Upper lobe of left lung (tissue), 6 donors: ENCODE measurements around the gene IGSF8. TPM values are rescaled to one million over a fixed set of nuclear protein-coding genes. Genes with fewer than 3 reads are reported as not detected.

Experiments
- ATAC-seq, 2 donors: fragments of 200-7000 bp; cut with Tn5 transposase; one replicate each; pipeline ENCODE4 v1.9.1; 2022; ENCODE audit warnings: mild to moderate bottlenecking in 2 of 2, moderate library complexity in 2 of 2; ENCODE audit not compliant: low FRiP score in 2 of 2
- DNase-seq, 2 donors: peaks; one replicate each; pipeline ENCODE4 v3.0.0-alpha.2; 2019 to 2020
- H3K27ac ChIP-seq, 4 donors: fragments of 200-600 bp; sonication (generic); one replicate each; pipeline ENCODE4 v1.5.1; 2016 to 2019
- H3K27me3 ChIP-seq, 4 donors: fragments of 200-600 bp; sonication (generic); one replicate each; pipeline ENCODE4 v1.5.1; 2017 to 2019
- H3K36me3 ChIP-seq, 4 donors: fragments of 200-600 bp; sonication (generic); one replicate each; pipeline ENCODE4 v1.5.1; 2016 to 2019
- H3K4me1 ChIP-seq, 4 donors: fragments of 200-600 bp; sonication (generic); one replicate each; pipeline ENCODE4 v1.5.1; 2018 to 2019
- H3K4me3 ChIP-seq, 4 donors: fragments of 200-600 bp; sonication (generic); one replicate each; pipeline ENCODE4 v1.5.1; 2017 to 2019; ENCODE audit warnings: mild to moderate bottlenecking in 2 of 4, moderate library complexity in 1 of 4
- H3K9me3 ChIP-seq, 4 donors: fragments of 200-600 bp; sonication (generic); one replicate each; pipeline ENCODE4 v1.5.1; 2018 to 2019
- EP300 ChIP-seq, 4 donors: sonication (generic); formaldehyde crosslinking; IDR thresholded peaks; one replicate each; pipeline ENCODE4 v1.5.1; 2017; ENCODE audit warnings: antibody characterized with exemption in 4 of 4, control low read depth in 2 of 4
- POLR2A ChIP-seq, 4 donors: fragments of 450-650 bp; IDR thresholded peaks; one replicate each; pipeline ENCODE4 v1.5.1; 2016 to 2017; ENCODE audit warnings: antibody characterized with exemption in 4 of 4, mild to moderate bottlenecking in 2 of 4
- POLR2AphosphoS5 ChIP-seq, 2 donors: sonication (generic); formaldehyde crosslinking; IDR thresholded peaks; one replicate each; pipeline ENCODE4 v1.5.1; 2017; ENCODE audit warnings: antibody characterized with exemption in 2 of 2
- WGBS, 2 donors: methylation state at CpG; one replicate each; pipeline ENCODE4 v1.1.5; 2017 to 2018; 5-methylcytosine and 5-hydroxymethylcytosine counted together
- total RNA-seq, 6 donors: library from RNA; depleted of rRNA in 4 of 6; stranded (reverse); fragments of >200 nt in 4 of 6; gene quantifications; one replicate each; pipeline versions ENCODE4 v1.1.0 to v1.2.1, GENCODE V29; 2016 to 2021
- TF ChIP-seq, protein P1 (sequence below), 6 experiments: fragments of 450-650 bp in 4 of 6; fragments of 200-600 bp in 2 of 6; sonication (generic) in 2 of 6; IDR thresholded peaks; one replicate each; pipeline ENCODE4 v1.5.1; 2016 to 2019; ENCODE audit warnings: antibody characterized with exemption in 6 of 6
- donor health status: DM: no; HTN: no; CAD: no; lungs with moderate emphysema.
- donor health status: DM: no; HTN: yes; CAD: no; lungs with severe emphysema.

Gene IGSF8
- total RNA-seq, 6 donors from 2014 or later: 13.6 to 43.8 (median 36.9) TPM

DNA sequence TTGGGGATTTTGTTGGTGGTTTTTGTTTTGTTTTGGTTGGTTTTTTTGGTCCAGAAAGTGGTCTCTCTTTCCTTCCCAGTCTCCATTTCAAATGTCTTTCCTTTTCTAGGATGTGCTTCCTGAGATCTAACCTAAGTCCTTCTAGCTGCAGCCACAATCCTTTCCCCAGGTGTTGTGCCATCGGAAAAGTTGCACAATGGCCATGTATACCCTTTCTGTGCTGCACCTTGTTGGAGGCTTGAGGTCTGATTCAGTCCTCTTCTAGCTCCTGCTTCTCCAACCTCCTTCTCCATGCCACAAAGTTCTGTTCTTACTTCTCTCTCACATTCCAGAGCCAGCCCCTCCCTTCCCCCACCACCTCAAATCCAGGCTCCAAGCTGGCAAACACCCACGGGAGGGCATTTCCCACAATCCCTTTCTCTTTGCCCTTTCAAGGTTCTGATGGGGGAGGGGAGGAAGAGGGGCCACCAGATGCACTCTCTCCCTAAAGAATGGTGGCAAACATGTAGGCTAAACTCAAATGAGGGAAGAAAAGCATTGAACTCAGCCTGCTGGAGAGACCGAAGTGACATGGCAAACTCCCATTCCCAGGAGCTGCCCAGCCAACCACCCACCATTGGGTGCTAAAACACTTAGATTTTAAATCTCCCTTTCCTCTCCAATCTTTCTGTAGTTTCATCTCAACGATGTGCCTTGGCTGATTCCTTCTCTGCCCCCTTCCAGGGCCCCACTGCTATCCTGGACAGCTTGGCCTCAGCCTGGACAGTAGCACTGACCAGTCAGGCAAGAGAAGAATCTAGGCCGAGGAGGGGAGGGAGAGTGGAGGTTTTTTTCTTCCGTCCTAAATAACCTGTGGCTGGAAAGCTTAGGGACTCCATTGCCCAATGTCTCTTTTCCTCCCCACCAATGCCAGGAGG, 31.3 kb downstream of the IGSF8 start:
- no peaks in the 10 kb centered on the region for H3K36me3 ChIP-seq
- peaks cover 0 to 11% (median 3%) of the 10 kb centered on the region in 4 donors for H3K27me3 ChIP-seq
- 56 to 61% methylated on average over 6 of the region's 6 CpGs for WGBS, 2 donors
- ATAC-seq: no peak
- TF ChIP-seq POLR2A (IDR thresholded peaks at IDR 0.05) (no peak), EP300 (IDR thresholded peaks at IDR 0.05) (no peak)
- H3K4me3 ChIP-seq: no peak overlapping the region
- H3K27ac ChIP-seq: no peak overlapping the region
- DNase-seq: no peak
- H3K4me1 ChIP-seq: peaks cover 11 to 16% (median 13%) of the 10 kb centered on the region in 4 donors
- no peaks in the 10 kb centered on the region for H3K9me3 ChIP-seq

DNA sequence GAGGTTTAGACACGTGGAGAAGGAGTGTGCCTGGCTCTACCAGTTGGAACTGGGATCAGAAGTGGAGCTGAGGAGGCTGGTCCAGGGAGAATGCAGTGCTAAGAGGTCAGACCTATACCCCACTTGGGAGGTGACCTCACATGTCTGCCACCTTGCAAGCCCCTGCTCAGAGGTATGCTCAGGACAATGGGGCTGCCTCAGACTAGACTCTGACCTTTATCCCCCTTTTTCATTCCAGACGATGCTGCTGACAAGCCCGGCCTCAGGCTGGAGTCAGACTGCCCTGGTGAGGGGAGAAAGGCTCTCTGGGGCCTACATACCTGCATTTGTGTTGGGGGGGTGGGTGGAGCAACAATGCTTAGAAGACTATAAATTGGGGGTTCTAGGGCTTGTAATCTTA, 33.7 kb downstream of the IGSF8 start:
- Histone ChIP-seq H3K4me3 (no peak overlapping the region), H3K9me3 (no peaks in the 10 kb centered on the region), H3K27me3 (peaks cover 0 to 7% (median 3%) of the 10 kb centered on the region in 4 donors), H3K36me3 (no peaks in the 10 kb centered on the region), H3K27ac (no peak overlapping the region), H3K4me1 (peaks cover 0 to 4% (median 1%) of the 10 kb centered on the region in 4 donors)
- DNase-seq: no peak
- 66 to 71% methylated on average over 3 of the region's 3 CpGs for WGBS, 2 donors
- TF ChIP-seq EP300 (IDR thresholded peaks at IDR 0.05) (no peak), POLR2AphosphoS5 (IDR thresholded peaks at IDR 0.05) (no peak)
- TF ChIP-seq, protein P1, sequence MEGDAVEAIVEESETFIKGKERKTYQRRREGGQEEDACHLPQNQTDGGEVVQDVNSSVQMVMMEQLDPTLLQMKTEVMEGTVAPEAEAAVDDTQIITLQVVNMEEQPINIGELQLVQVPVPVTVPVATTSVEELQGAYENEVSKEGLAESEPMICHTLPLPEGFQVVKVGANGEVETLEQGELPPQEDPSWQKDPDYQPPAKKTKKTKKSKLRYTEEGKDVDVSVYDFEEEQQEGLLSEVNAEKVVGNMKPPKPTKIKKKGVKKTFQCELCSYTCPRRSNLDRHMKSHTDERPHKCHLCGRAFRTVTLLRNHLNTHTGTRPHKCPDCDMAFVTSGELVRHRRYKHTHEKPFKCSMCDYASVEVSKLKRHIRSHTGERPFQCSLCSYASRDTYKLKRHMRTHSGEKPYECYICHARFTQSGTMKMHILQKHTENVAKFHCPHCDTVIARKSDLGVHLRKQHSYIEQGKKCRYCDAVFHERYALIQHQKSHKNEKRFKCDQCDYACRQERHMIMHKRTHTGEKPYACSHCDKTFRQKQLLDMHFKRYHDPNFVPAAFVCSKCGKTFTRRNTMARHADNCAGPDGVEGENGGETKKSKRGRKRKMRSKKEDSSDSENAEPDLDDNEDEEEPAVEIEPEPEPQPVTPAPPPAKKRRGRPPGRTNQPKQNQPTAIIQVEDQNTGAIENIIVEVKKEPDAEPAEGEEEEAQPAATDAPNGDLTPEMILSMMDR (IDR thresholded peaks at IDR 0.05): no peak
- ATAC-seq: no peak

DNA sequence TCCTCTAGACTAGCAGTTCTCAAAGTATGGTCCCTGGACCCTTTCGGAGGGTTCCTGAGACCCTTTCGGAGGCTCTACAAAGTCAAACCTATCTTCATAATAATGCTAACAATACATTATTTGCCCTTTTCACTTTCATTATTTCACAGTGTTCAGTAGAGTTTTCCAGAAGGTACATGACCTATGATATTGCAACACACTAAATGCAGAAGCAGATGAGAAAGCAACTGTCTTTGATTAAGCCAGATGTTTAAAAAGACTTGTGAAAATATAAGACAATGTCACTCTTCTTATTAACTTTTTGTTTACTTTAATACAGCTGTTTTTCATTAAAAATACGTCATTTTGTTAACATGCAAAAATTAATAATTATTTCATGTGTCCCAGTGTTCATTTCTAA, 34.3 kb downstream of the IGSF8 start:
- Histone ChIP-seq H3K27ac (no peak overlapping the region), H3K9me3 (no peaks in the 10 kb centered on the region), H3K27me3 (peaks cover 0 to 6% (median under 1%) of the 10 kb centered on the region in 4 donors), H3K4me3 (no peak overlapping the region), H3K36me3 (no peaks in the 10 kb centered on the region), H3K4me1 (no peaks in the 10 kb centered on the region)
- ATAC-seq (no peak), DNase-seq (no peak)
- 86 to 87% methylated on average over 3 of the region's 3 CpGs for WGBS, 2 donors
- no peak for TF ChIP-seq EP300 (IDR thresholded peaks at IDR 0.05)
- no peak for TF ChIP-seq POLR2A (IDR thresholded peaks at IDR 0.05)
- no peak for TF ChIP-seq POLR2AphosphoS5 (IDR thresholded peaks at IDR 0.05)
- TF ChIP-seq, protein P1 (IDR thresholded peaks at IDR 0.05): no peak

GRCh38 chr1:160063176-160063575, 35.2 kb downstream of the IGSF8 start:
- no peak for ATAC-seq
- H3K9me3 ChIP-seq: no peaks in the 10 kb centered on the region
- TF ChIP-seq EP300 (IDR thresholded peaks at IDR 0.05) (no peak), POLR2A (IDR thresholded peaks at IDR 0.05) (no peak), POLR2AphosphoS5 (IDR thresholded peaks at IDR 0.05) (no peak)
- TF ChIP-seq, protein P1 (IDR thresholded peaks at IDR 0.05): no peak
- no peak for DNase-seq
- H3K27me3 ChIP-seq: peaks cover 0 to 6% (median 0%) of the 10 kb centered on the region in 4 donors
- no peaks in the 10 kb centered on the region for H3K4me1 ChIP-seq
- H3K27ac ChIP-seq: no peak overlapping the region
- no peak overlapping the region for H3K4me3 ChIP-seq
- no peaks in the 10 kb centered on the region for H3K36me3 ChIP-seq
- WGBS, 2 donors: 86 to 90% methylated on average over 4 to 5 of the region's 5 CpGs

- H3K9me3 ChIP-seq: no peaks in the 10 kb centered on the region
- peaks cover 0 to 6% (median 0%) of the 10 kb centered on the region in 4 donors for H3K27me3 ChIP-seq
- TF ChIP-seq POLR2A (IDR thresholded peaks at IDR 0.05): no peak
- TF ChIP-seq, protein P1 (IDR thresholded peaks at IDR 0.05): no peak
- no peak for TF ChIP-seq EP300 (IDR thresholded peaks at IDR 0.05)
- TF ChIP-seq POLR2AphosphoS5 (IDR thresholded peaks at IDR 0.05): no peak
- H3K4me3 ChIP-seq: no peak overlapping the region
- H3K36me3 ChIP-seq: no peaks in the 10 kb centered on the region
- 64% methylated on average over 6 of the region's 6 CpGs; no CpG with 5 or more reads in 1 of the 2 donors for WGBS, 2 donors
- H3K4me1 ChIP-seq: no peaks in the 10 kb centered on the region
- no peak overlapping the region for H3K27ac ChIP-seq
- peak in 1 of 2 donors; percentile 13 for ATAC-seq
- DNase-seq: peak in 1 of 2 donors; percentile 56
These were observed 36.2 kb downstream of the IGSF8 start for GRCh38 chr1:160062230-160062532.
